SK-N-SH (cell line): Measurements from ENCODE around the gene SLC26A5. TPM values are rescaled to one million over a fixed set of nuclear protein-coding genes. Genes with fewer than 3 reads are reported as not detected.

Experiments
- CTCF ChIA-PET: fragments of 300-600, 350-600 bp; formaldehyde crosslinking; extraction: SDS; loops from one replicate; lab custom pipeline; 2021; lab: Yijun Ruan, JAX
- POLR2A ChIA-PET: fragments of 350-600 bp; sonication (Branson Sonifier 250); formaldehyde crosslinking; extraction: SDS; loops from one replicate; lab custom pipeline; 2020; ENCODE audit warnings: antibody characterized with exemption, inconsistent platforms; lab: Yijun Ruan, JAX
- DNase-seq: peaks from one replicate; pipeline ENCODE4 v3.0.0; 2012
- H2AFZ ChIP-seq: fragments of 200-600 bp; sonication (generic); 2 replicates; pipeline ENCODE4 v1.8.1; 2016; ENCODE audit warnings: antibody characterized with exemption, mild to moderate bottlenecking, low read depth
- H3F3A ChIP-seq: fragments of 200-600 bp; sonication (generic); replicated peaks from 2 replicates; pipeline ENCODE3; 2016; ENCODE audit warnings: antibody characterized with exemption, mild to moderate bottlenecking; ENCODE audit not compliant: insufficient read depth
- H3K27ac ChIP-seq, 2 experiments: fragments of 200-500 bp in 1 of 2; fragments of 200-600 bp in 1 of 2; sonication (Bioruptor generic) in 1 of 2; sonication (generic), shearing (Covaris generic) in 1 of 2; 2 replicates each; pipeline versions ENCODE4 v1.5.1 to v1.6.1; 2014 to 2016; ENCODE audit warnings: low read depth in 2 of 2, inconsistent platforms in 1 of 2, low read length in 1 of 2, mild to moderate bottlenecking in 1 of 2, mixed read lengths in 1 of 2
- H3K27me3 ChIP-seq: fragments of 200-600 bp; sonication (generic), shearing (Covaris generic); 2 replicates; pipeline ENCODE4 v1.6.1; 2016; ENCODE audit warnings: mixed run types; ENCODE audit not compliant: insufficient read depth
- H3K36me3 ChIP-seq, 2 experiments: fragments of 200-500 bp in 1 of 2; fragments of 200-600 bp in 1 of 2; sonication (Bioruptor generic) in 1 of 2; sonication (generic) in 1 of 2; replicated peaks in 1 of 2; 2 replicates each; pipeline versions ENCODE3 to v1.5.1; 2014 to 2016; ENCODE audit warnings: low read length in 1 of 2, mild to moderate bottlenecking in 1 of 2; ENCODE audit not compliant: insufficient read depth in 2 of 2, control insufficient read depth in 1 of 2
- H3K4me1 ChIP-seq, 2 experiments: fragments of 200-500 bp in 1 of 2; fragments of 200-600 bp in 1 of 2; sonication (Bioruptor generic) in 1 of 2; sonication (generic), shearing (Covaris generic) in 1 of 2; 2 replicates each; pipeline versions ENCODE4 v1.5.1 to v1.6.1; 2014 to 2016; ENCODE audit warnings: low read depth in 1 of 2, low read length in 1 of 2, mixed run types in 1 of 2; ENCODE audit not compliant: insufficient read depth in 2 of 2, control insufficient read depth in 1 of 2
- H3K4me2 ChIP-seq: fragments of 200-600 bp; sonication (generic), shearing (Covaris generic); 2 replicates; pipeline ENCODE4 v1.6.1; 2017; ENCODE audit warnings: mixed run types
- H3K4me3 ChIP-seq, 2 experiments: fragments of 200-500 bp in 1 of 2; fragments of 200-600 bp in 1 of 2; sonication (Bioruptor generic) in 1 of 2; sonication (generic), shearing (Covaris generic) in 1 of 2; 2 replicates each; pipeline versions ENCODE4 v1.5.1 to v1.8.1; 2014 to 2016; ENCODE audit warnings: low read depth in 2 of 2, inconsistent platforms in 1 of 2, low read length in 1 of 2, mild to moderate bottlenecking in 1 of 2, mixed read lengths in 1 of 2, moderate library complexity in 1 of 2
- H3K79me2 ChIP-seq: fragments of 200-600 bp; sonication (generic); 2 replicates; pipeline ENCODE4 v1.8.1; 2017; ENCODE audit warnings: mild to moderate bottlenecking; ENCODE audit not compliant: insufficient read depth
- H3K9ac ChIP-seq: fragments of 200-600 bp; sonication (generic); 2 replicates; pipeline ENCODE4 v1.6.1; 2017; ENCODE audit warnings: mixed run types
- H3K9me2 ChIP-seq: fragments of 200-600 bp; sonication (generic); 2 replicates; pipeline ENCODE4 v1.6.1; 2017; ENCODE audit warnings: mixed run types
- H3K9me3 ChIP-seq: fragments of 200-600 bp; sonication (generic); 2 replicates; pipeline ENCODE4 v1.6.1; 2017; ENCODE audit warnings: mixed run types, mild to moderate bottlenecking, moderate library complexity
- H4K20me1 ChIP-seq: fragments of 200-600 bp; sonication (generic); 2 replicates; pipeline ENCODE4 v1.6.1; 2017; ENCODE audit warnings: mild to moderate bottlenecking, mixed run types; ENCODE audit not compliant: insufficient read depth
- CHD2 ChIP-seq: fragments of 150-350 bp; IDR thresholded peaks from 2 replicates; pipeline ENCODE4 v1.6.1; 2018; ENCODE audit warnings: low read length; ENCODE audit not compliant: partially characterized antibody
- ELF1 ChIP-seq: IDR thresholded peaks from 2 replicates; pipeline ENCODE4 v1.4.0; 2012
- EP300 ChIP-seq, 2 experiments: IDR thresholded peaks; 2 replicates each; pipeline versions ENCODE4 v1.4.0 to v1.6.1; 2012; ENCODE audit warnings: borderline replicate concordance in 1 of 2, low read depth in 1 of 2, low read length in 1 of 2
- FOSL2 ChIP-seq: IDR thresholded peaks from 2 replicates; pipeline ENCODE4 v1.4.0; 2012; ENCODE audit warnings: low read depth, mild to moderate bottlenecking, moderate library complexity, borderline replicate concordance
- FOXJ3 ChIP-seq: sonication (generic); formaldehyde crosslinking; IDR thresholded peaks from 2 replicates; pipeline ENCODE4 v1.5.1; 2020; ENCODE audit warnings: mild to moderate bottlenecking, missing genetic modification reagents
- FOXM1 ChIP-seq: IDR thresholded peaks from 2 replicates; pipeline ENCODE4 v1.4.0; 2012; ENCODE audit warnings: low read depth, mild to moderate bottlenecking
- GABPA ChIP-seq: IDR thresholded peaks from 2 replicates; pipeline ENCODE4 v1.4.0; 2012; ENCODE audit warnings: low read depth, mild to moderate bottlenecking
- GATA2 ChIP-seq: sonication (generic); formaldehyde crosslinking; IDR thresholded peaks from 2 replicates; pipeline ENCODE4 v1.5.0; 2020; ENCODE audit warnings: mild to moderate bottlenecking, missing genetic modification reagents
- JUND ChIP-seq: IDR thresholded peaks from 2 replicates; pipeline ENCODE4 v1.4.0; 2012
- MEF2A ChIP-seq: IDR thresholded peaks from 2 replicates; pipeline ENCODE4 v1.4.0; 2012; ENCODE audit warnings: low read depth, borderline replicate concordance
- MXI1 ChIP-seq: IDR thresholded peaks from 2 replicates; pipeline ENCODE4 v1.6.1; 2012; ENCODE audit warnings: mild to moderate bottlenecking, low read depth, low read length, improper control_type of control experiment
- NFIC ChIP-seq: IDR thresholded peaks from 2 replicates; pipeline ENCODE4 v1.4.0; 2012; ENCODE audit warnings: borderline replicate concordance
- NRF1 ChIP-seq: IDR thresholded peaks from 2 replicates; pipeline ENCODE4 v1.6.1; 2012; ENCODE audit warnings: low read depth, mild to moderate bottlenecking, low read length
- PBX3 ChIP-seq: IDR thresholded peaks from 2 replicates; pipeline ENCODE4; 2012
- POLR2AphosphoS5 ChIP-seq: IDR thresholded peaks from 2 replicates; pipeline ENCODE4 v1.6.1; 2012; ENCODE audit warnings: low read depth, low read length
- RAD21 ChIP-seq: IDR thresholded peaks from 2 replicates; pipeline ENCODE4 v1.6.1; 2012; ENCODE audit warnings: mild to moderate bottlenecking, low read length
- REST ChIP-seq: IDR thresholded peaks from 2 replicates; pipeline ENCODE4 v1.6.1; 2012; ENCODE audit warnings: mild to moderate bottlenecking, low read depth, low read length, moderate library complexity
- RFX5 ChIP-seq: IDR thresholded peaks from 2 replicates; pipeline ENCODE4 v1.6.1; 2012; ENCODE audit warnings: mild to moderate bottlenecking, improper control_type of control experiment, low read length
- RXRA ChIP-seq: IDR thresholded peaks from 2 replicates; pipeline ENCODE4 v1.4.0; 2012; ENCODE audit warnings: low read depth, mild to moderate bottlenecking, borderline replicate concordance
- SIN3A ChIP-seq: IDR thresholded peaks from 2 replicates; pipeline ENCODE4 v1.6.1; 2012; ENCODE audit warnings: low read depth, mild to moderate bottlenecking, low read length, moderate library complexity, borderline replicate concordance
- SMC3 ChIP-seq: IDR thresholded peaks from 2 replicates; pipeline ENCODE4 v1.6.1; 2012; ENCODE audit warnings: low read depth, low read length, improper control_type of control experiment
- TEAD4 ChIP-seq: IDR thresholded peaks from 2 replicates; pipeline ENCODE4 v1.4.0; 2012; ENCODE audit warnings: mild to moderate bottlenecking, borderline replicate concordance; ENCODE audit not compliant: insufficient read depth
- YY1 ChIP-seq: IDR thresholded peaks from 2 replicates; pipeline ENCODE4 v1.4.0; 2012; ENCODE audit warnings: low read depth, mild to moderate bottlenecking
- WGBS: methylation state at CpG from one replicate; pipeline ENCODE4 v1.1.6; 2017; ENCODE audit warnings: low lambda C conversion rate; 5-methylcytosine and 5-hydroxymethylcytosine counted together
- polyA plus RNA-seq, 3 experiments: library from polyadenylated mRNA; depleted of rRNA; stranded (reverse); fragments of >200 nt; gene quantifications; 2 replicates each; pipeline ENCODE4 v1.2.3, GENCODE V29; 2012
- TF ChIP-seq, protein P1 (sequence below): fragments of 200-600 bp; sonication (generic); IDR thresholded peaks from 2 replicates; pipeline ENCODE4 v1.6.1; 2017; ENCODE audit warnings: antibody characterized with exemption, mild to moderate bottlenecking, moderate library complexity
- TF ChIP-seq, protein P2 (sequence below): fragments of 150-350 bp; IDR thresholded peaks from 2 replicates; pipeline ENCODE4 v1.6.1; 2017; ENCODE audit warnings: antibody characterized with exemption, low read length, low read depth, borderline replicate concordance

Gene SLC26A5
- polyA plus RNA-seq, 1 of the 3 experiments (the other 2 are of a cell fraction) = not detected

- Histone ChIP-seq H3F3A (peaks cover 5% of the 10 kb centered on the region), H3K36me3 (peaks cover 4 to 16% of the 10 kb centered on the region in 2 experiments), H3K9me2 (no peaks in the 10 kb centered on the region), H2AFZ (peak within 1 kb of the TSS; percentile 92), H3K4me3 (peak within 1 kb of the TSS; percentile 72 to 82), H3K4me2 (peak within 1 kb of the TSS; percentile 86), H3K9ac (peak within 1 kb of the TSS; percentile 92), H3K79me2 (peaks cover 84% of the 10 kb centered on the region), H3K9me3 (no peaks in the 10 kb centered on the region), H4K20me1 (peaks cover 37% of the 10 kb centered on the region), H3K4me1 (peaks cover 7 to 23% of the 10 kb centered on the region in 2 experiments; a peak in 2 of 4 replicates), H3K27ac (peak within 1 kb of the TSS; percentile 87 to 89), H3K27me3 (no peaks in the 10 kb centered on the region)
- POLR2A ChIA-PET = interaction anchor here (0.6 to 0.8 kb wide), 2 partner anchors 26 to 40 kb away, joined by 3 read pairs; no protein-coding TSS in a partner anchor
- WGBS = 1% methylated on average over 24 of the region's 25 CpGs
- CTCF ChIA-PET = interaction anchor here (0.5 to 4.4 kb wide), 7 partner anchors 10 to 1352 kb away, joined by 3 to 17 read pairs (median 3); no protein-coding TSS in a partner anchor
- peak; percentile 82 for DNase-seq
- TF ChIP-seq FOSL2 (no peak; the same call in 1 of the 2 replicates), RFX5 (peak; percentile 63; the same call in 1 of the 2 replicates), PBX3 (0 out of 2 replicates have a peak, but pooled peaks have one; percentile 3), ELF1 (peak; percentile 88), GABPA (peak; percentile 99), NFIC (peak; percentile 14; the same call in 1 of the 2 replicates), EP300 (IDR thresholded peaks at IDR 0.05; ENCODE audit: borderline replicate concordance in 1 of 2, low read depth in 1 of 2, low read length in 1 of 2) (peak in 1 of 2 experiments; percentile 25; a peak in 1 of 4 replicates), NRF1 (no peak), POLR2AphosphoS5 (peak; percentile 96), MEF2A (no peak), YY1 (peak; percentile 81; the same call in 1 of the 2 replicates), RXRA (no peak), JUND (peak; percentile 6; the same call in 1 of the 2 replicates), FOXJ3 (CRISPR knock-in tag) (no peak), TEAD4 (no peak), MXI1 (peak; percentile 89), SMC3 (no peak), RAD21 (no peak), SIN3A (peak; percentile 92), REST (peak; percentile 73; the same call in 1 of the 2 replicates), FOXM1 (no peak), CHD2 (peak; percentile 67), GATA2 (no peak)
- TF ChIP-seq, protein P1, sequence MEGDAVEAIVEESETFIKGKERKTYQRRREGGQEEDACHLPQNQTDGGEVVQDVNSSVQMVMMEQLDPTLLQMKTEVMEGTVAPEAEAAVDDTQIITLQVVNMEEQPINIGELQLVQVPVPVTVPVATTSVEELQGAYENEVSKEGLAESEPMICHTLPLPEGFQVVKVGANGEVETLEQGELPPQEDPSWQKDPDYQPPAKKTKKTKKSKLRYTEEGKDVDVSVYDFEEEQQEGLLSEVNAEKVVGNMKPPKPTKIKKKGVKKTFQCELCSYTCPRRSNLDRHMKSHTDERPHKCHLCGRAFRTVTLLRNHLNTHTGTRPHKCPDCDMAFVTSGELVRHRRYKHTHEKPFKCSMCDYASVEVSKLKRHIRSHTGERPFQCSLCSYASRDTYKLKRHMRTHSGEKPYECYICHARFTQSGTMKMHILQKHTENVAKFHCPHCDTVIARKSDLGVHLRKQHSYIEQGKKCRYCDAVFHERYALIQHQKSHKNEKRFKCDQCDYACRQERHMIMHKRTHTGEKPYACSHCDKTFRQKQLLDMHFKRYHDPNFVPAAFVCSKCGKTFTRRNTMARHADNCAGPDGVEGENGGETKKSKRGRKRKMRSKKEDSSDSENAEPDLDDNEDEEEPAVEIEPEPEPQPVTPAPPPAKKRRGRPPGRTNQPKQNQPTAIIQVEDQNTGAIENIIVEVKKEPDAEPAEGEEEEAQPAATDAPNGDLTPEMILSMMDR = no peak
- TF ChIP-seq, protein P2, sequence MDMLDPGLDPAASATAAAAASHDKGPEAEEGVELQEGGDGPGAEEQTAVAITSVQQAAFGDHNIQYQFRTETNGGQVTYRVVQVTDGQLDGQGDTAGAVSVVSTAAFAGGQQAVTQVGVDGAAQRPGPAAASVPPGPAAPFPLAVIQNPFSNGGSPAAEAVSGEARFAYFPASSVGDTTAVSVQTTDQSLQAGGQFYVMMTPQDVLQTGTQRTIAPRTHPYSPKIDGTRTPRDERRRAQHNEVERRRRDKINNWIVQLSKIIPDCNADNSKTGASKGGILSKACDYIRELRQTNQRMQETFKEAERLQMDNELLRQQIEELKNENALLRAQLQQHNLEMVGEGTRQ = no peak
Measured at GRCh38 chr7:103347507-103348267, 98.3 kb downstream of the SLC26A5 start, which contains the start of gene PSMC2. PSMC2 (plus strand) TSS chr7:103347643; CDS start chr7:103347712, 69 bp downstream.
